ENCODE measurements around the gene TMCC1.

DNA sequence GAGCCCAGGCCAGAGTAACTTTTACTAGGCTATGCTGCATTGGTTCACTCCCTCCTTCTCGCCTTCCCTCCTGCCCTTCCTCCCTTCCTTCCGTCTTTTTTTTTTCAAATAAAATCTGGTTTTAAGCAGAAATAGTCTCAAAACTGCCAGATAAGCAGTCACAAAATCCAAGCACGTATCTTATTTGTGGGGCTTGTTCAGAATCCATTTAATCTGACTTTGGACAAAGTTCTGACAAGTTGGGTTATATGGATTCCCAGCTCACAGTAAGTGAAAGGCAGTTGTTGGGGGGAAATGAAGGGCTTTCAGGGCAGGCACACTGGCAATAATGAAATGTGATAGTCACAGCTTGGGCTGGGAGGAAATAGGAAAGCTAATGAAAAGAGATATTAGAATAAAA lies 255.0 kb downstream of the TMCC1 start:
- TF ChIP-seq KDM1A (IDR thresholded peaks at IDR 0.05; ENCODE audit: borderline replicate concordance) (no peak), RCOR1 (conservative IDR thresholded peaks at IDR 0.05; ENCODE audit: low read depth, low read length) (no peak), SMAD5 (IDR thresholded peaks at IDR 0.05; ENCODE audit: low read depth) (no peak), EP300 (IDR thresholded peaks at IDR 0.05; ENCODE audit: borderline replicate concordance in 1 of 2, control insufficient read depth in 1 of 2, low read depth in 2 of 2, low read length in 2 of 2) (no peak), RAD21 (IDR thresholded peaks at IDR 0.05; ENCODE audit: insufficient read depth, low read depth, low read length) (no peak), SMC3 (IDR thresholded peaks at IDR 0.05; ENCODE audit: borderline replicate concordance, low read length) (no peak), SIX5 (IDR thresholded peaks at IDR 0.05; ENCODE audit: low read depth, low read length, severe bottlenecking) (no peak), NBN (IDR thresholded peaks at IDR 0.05) (no peak), MYC (IDR thresholded peaks at IDR 0.05; ENCODE audit: insufficient read depth, insufficient read length, insufficient replicate concordance, low read length, severe bottlenecking) (no peak)
- TF ChIP-seq, protein P1, sequence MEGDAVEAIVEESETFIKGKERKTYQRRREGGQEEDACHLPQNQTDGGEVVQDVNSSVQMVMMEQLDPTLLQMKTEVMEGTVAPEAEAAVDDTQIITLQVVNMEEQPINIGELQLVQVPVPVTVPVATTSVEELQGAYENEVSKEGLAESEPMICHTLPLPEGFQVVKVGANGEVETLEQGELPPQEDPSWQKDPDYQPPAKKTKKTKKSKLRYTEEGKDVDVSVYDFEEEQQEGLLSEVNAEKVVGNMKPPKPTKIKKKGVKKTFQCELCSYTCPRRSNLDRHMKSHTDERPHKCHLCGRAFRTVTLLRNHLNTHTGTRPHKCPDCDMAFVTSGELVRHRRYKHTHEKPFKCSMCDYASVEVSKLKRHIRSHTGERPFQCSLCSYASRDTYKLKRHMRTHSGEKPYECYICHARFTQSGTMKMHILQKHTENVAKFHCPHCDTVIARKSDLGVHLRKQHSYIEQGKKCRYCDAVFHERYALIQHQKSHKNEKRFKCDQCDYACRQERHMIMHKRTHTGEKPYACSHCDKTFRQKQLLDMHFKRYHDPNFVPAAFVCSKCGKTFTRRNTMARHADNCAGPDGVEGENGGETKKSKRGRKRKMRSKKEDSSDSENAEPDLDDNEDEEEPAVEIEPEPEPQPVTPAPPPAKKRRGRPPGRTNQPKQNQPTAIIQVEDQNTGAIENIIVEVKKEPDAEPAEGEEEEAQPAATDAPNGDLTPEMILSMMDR (IDR thresholded peaks at IDR 0.05 in 2 of 3, conservative IDR thresholded peaks at IDR 0.05 in 1 of 3; ENCODE audit: control insufficient read depth in 2 of 3, extremely low read depth in 1 of 3, insufficient read depth in 1 of 3, low read depth in 3 of 3, low read length in 3 of 3): no peak
- TF ChIP-seq, protein P2, sequence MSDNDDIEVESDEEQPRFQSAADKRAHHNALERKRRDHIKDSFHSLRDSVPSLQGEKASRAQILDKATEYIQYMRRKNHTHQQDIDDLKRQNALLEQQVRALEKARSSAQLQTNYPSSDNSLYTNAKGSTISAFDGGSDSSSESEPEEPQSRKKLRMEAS (IDR thresholded peaks at IDR 0.05; ENCODE audit: low read depth, low read length): no peak
- TF ChIP-seq, protein P3, sequence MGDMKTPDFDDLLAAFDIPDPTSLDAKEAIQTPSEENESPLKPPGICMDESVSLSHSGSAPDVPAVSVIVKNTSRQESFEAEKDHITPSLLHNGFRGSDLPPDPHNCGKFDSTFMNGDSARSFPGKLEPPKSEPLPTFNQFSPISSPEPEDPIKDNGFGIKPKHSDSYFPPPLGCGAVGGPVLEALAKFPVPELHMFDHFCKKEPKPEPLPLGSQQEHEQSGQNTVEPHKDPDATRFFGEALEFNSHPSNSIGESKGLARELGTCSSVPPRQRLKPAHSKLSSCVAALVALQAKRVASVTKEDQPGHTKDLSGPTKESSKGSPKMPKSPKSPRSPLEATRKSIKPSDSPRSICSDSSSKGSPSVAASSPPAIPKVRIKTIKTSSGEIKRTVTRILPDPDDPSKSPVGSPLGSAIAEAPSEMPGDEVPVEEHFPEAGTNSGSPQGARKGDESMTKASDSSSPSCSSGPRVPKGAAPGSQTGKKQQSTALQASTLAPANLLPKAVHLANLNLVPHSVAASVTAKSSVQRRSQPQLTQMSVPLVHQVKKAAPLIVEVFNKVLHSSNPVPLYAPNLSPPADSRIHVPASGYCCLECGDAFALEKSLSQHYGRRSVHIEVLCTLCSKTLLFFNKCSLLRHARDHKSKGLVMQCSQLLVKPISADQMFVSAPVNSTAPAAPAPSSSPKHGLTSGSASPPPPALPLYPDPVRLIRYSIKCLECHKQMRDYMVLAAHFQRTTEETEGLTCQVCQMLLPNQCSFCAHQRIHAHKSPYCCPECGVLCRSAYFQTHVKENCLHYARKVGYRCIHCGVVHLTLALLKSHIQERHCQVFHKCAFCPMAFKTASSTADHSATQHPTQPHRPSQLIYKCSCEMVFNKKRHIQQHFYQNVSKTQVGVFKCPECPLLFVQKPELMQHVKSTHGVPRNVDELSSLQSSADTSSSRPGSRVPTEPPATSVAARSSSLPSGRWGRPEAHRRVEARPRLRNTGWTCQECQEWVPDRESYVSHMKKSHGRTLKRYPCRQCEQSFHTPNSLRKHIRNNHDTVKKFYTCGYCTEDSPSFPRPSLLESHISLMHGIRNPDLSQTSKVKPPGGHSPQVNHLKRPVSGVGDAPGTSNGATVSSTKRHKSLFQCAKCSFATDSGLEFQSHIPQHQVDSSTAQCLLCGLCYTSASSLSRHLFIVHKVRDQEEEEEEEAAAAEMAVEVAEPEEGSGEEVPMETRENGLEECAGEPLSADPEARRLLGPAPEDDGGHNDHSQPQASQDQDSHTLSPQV (IDR thresholded peaks at IDR 0.05): no peak
- TF ChIP-seq, protein P4, sequence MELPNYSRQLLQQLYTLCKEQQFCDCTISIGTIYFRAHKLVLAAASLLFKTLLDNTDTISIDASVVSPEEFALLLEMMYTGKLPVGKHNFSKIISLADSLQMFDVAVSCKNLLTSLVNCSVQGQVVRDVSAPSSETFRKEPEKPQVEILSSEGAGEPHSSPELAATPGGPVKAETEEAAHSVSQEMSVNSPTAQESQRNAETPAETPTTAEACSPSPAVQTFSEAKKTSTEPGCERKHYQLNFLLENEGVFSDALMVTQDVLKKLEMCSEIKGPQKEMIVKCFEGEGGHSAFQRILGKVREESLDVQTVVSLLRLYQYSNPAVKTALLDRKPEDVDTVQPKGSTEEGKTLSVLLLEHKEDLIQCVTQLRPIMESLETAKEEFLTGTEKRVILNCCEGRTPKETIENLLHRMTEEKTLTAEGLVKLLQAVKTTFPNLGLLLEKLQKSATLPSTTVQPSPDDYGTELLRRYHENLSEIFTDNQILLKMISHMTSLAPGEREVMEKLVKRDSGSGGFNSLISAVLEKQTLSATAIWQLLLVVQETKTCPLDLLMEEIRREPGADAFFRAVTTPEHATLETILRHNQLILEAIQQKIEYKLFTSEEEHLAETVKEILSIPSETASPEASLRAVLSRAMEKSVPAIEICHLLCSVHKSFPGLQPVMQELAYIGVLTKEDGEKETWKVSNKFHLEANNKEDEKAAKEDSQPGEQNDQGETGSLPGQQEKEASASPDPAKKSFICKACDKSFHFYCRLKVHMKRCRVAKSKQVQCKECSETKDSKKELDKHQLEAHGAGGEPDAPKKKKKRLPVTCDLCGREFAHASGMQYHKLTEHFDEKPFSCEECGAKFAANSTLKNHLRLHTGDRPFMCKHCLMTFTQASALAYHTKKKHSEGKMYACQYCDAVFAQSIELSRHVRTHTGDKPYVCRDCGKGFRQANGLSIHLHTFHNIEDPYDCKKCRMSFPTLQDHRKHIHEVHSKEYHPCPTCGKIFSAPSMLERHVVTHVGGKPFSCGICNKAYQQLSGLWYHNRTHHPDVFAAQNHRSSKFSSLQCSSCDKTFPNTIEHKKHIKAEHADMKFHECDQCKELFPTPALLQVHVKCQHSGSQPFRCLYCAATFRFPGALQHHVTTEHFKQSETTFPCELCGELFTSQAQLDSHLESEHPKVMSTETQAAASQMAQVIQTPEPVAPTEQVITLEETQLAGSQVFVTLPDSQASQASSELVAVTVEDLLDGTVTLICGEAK (IDR thresholded peaks at IDR 0.05; ENCODE audit: borderline replicate concordance): no peak

Data from GM12878 (cell line).